Large intestine (tissue), 3 donors: Measurements from ENCODE around the gene SLC27A4. TPM values are rescaled to one million over a fixed set of nuclear protein-coding genes. Genes with fewer than 3 reads are reported as not detected.

Source experiments
- DNase-seq, 2 donors: peaks; one replicate each; pipeline versions ENCODE4 v3.0.0 to v3.0.0-alpha.2; 2013
- H3K27ac ChIP-seq: one replicate; pipeline ENCODE4 v1.5.1; 2013; ENCODE audit warnings: low read length
- H3K27me3 ChIP-seq: 2 replicates; pipeline ENCODE4 v1.6.1; 2013; ENCODE audit warnings: low read length; ENCODE audit not compliant: control insufficient read depth, insufficient read depth
- H3K36me3 ChIP-seq: 2 replicates; pipeline ENCODE4 v1.6.1; 2013; ENCODE audit warnings: low read length; ENCODE audit not compliant: control insufficient read depth, insufficient read depth
- H3K4me1 ChIP-seq: one replicate; pipeline ENCODE4 v1.6.1; 2013; ENCODE audit warnings: low read length; ENCODE audit not compliant: control insufficient read depth, insufficient read depth
- H3K4me3 ChIP-seq: one replicate; pipeline ENCODE4 v1.5.1; 2013; ENCODE audit warnings: low read length
- H3K9me3 ChIP-seq: one replicate; pipeline ENCODE4 v1.6.1; 2013; ENCODE audit warnings: mild to moderate bottlenecking, low read depth, low read length, moderate library complexity; ENCODE audit not compliant: control insufficient read depth
- WGBS: methylation state at CpG from one replicate; pipeline ENCODE4 v1.1.5; 2013; ENCODE audit warnings: low lambda C conversion rate; ENCODE audit not compliant: insufficient coverage; 5-methylcytosine and 5-hydroxymethylcytosine counted together
- polyA plus RNA-seq: library from polyadenylated mRNA; unstranded; fragments of 120-200 nt; gene quantifications from one replicate; pipeline ENCODE4 v1.2.1, GENCODE V29; 2013

The SLC27A4 gene
- polyA plus RNA-seq, 1 donor: 33.7 TPM

- H3K27me3 ChIP-seq: no peaks in the 10 kb centered on the region
- no peaks in the 10 kb centered on the region for H3K4me1 ChIP-seq
- no CpG with 5 or more reads among the region's 5 CpGs for WGBS
- no peak for DNase-seq
- no peak overlapping the region for H3K4me3 ChIP-seq
- no peak overlapping the region for H3K27ac ChIP-seq
- H3K36me3 ChIP-seq: peaks cover 14% of the 10 kb centered on the region
- H3K9me3 ChIP-seq: no peaks in the 10 kb centered on the region
Observed at GRCh38 chr9:128304971-128305288, 35.4 kb upstream of the SLC27A4 start.

- no CpG with 5 or more reads among the region's 16 CpGs for WGBS
- H3K4me3 ChIP-seq: no peak overlapping the region
- no peaks in the 10 kb centered on the region for H3K27me3 ChIP-seq
- no peaks in the 10 kb centered on the region for H3K4me1 ChIP-seq
- H3K27ac ChIP-seq: no peak overlapping the region
- H3K36me3 ChIP-seq: peaks cover 44% of the 10 kb centered on the region
- H3K9me3 ChIP-seq: no peaks in the 10 kb centered on the region
- DNase-seq: no peak
Observed at GRCh38 chr9:128309551-128309950, 30.8 kb upstream of the SLC27A4 start.

- WGBS: no CpG with 5 or more reads among the region's 10 CpGs
- Histone ChIP-seq H3K9me3 (no peaks in the 10 kb centered on the region), H3K27ac (no peak overlapping the region), H3K4me3 (no peak overlapping the region), H3K4me1 (no peaks in the 10 kb centered on the region), H3K36me3 (peaks cover 53% of the 10 kb centered on the region), H3K27me3 (no peaks in the 10 kb centered on the region)
- no peak for DNase-seq
Observed at GRCh38 chr9:128310461-128310860, 29.9 kb upstream of the SLC27A4 start.

GRCh38 chr9:128314697-128315096, 25.6 kb upstream of the SLC27A4 start:
- Histone ChIP-seq H3K27ac (no peak overlapping the region), H3K4me3 (no peak overlapping the region), H3K4me1 (no peaks in the 10 kb centered on the region), H3K27me3 (no peaks in the 10 kb centered on the region), H3K36me3 (peaks cover 67% of the 10 kb centered on the region), H3K9me3 (no peaks in the 10 kb centered on the region)
- DNase-seq: no peak
- WGBS: no CpG with 5 or more reads among the region's 4 CpGs

GRCh38 chr9:128316421-128316820, 23.9 kb upstream of the SLC27A4 start:
- Histone ChIP-seq H3K4me3 (no peak overlapping the region), H3K27me3 (no peaks in the 10 kb centered on the region), H3K9me3 (no peaks in the 10 kb centered on the region), H3K4me1 (peaks cover 3% of the 10 kb centered on the region), H3K36me3 (peaks cover 58% of the 10 kb centered on the region), H3K27ac (no peak overlapping the region)
- no peak for DNase-seq
- no CpG with 5 or more reads among the region's 9 CpGs for WGBS

GRCh38 chr9:128317629-128318028, 22.7 kb upstream of the SLC27A4 start:
- Histone ChIP-seq H3K27ac (no peak overlapping the region), H3K4me3 (no peak overlapping the region), H3K9me3 (no peaks in the 10 kb centered on the region), H3K27me3 (no peaks in the 10 kb centered on the region), H3K4me1 (peaks cover 5% of the 10 kb centered on the region), H3K36me3 (peaks cover 53% of the 10 kb centered on the region)
- WGBS: no CpG with 5 or more reads among the region's 2 CpGs
- DNase-seq: no peak

GRCh38 chr9:128321343-128321742, 19.0 kb upstream of the SLC27A4 start:
- peak overlapping the region; percentile 93 for H3K4me3 ChIP-seq
- no peaks in the 10 kb centered on the region for H3K27me3 ChIP-seq
- peaks cover 12% of the 10 kb centered on the region for H3K4me1 ChIP-seq
- no peak for DNase-seq
- no CpG with 5 or more reads among the region's 7 CpGs for WGBS
- peaks cover 44% of the 10 kb centered on the region for H3K36me3 ChIP-seq
- peaks cover 3% of the 10 kb centered on the region for H3K9me3 ChIP-seq
- H3K27ac ChIP-seq: no peak overlapping the region

- Histone ChIP-seq H3K27ac (peak overlapping the region; percentile 98), H3K36me3 (peaks cover 42% of the 10 kb centered on the region), H3K9me3 (peaks cover 3% of the 10 kb centered on the region), H3K27me3 (no peaks in the 10 kb centered on the region), H3K4me3 (peak overlapping the region; percentile 93), H3K4me1 (peaks cover 12% of the 10 kb centered on the region)
- WGBS: 0% methylated on average over 3 of the region's 21 CpGs
- DNase-seq: no peak
Observed at GRCh38 chr9:128321879-128322403, 18.4 kb upstream of the SLC27A4 start.

- no CpG with 5 or more reads among the region's 83 CpGs for WGBS
- Histone ChIP-seq H3K27me3 (no peaks in the 10 kb centered on the region), H3K27ac (peak within 1 kb of the TSS; percentile 98), H3K4me1 (peaks cover 12% of the 10 kb centered on the region), H3K4me3 (peak within 1 kb of the TSS; percentile 93), H3K36me3 (peaks cover 41% of the 10 kb centered on the region), H3K9me3 (peaks cover 3% of the 10 kb centered on the region)
- DNase-seq: peak; percentile 91 to 99
Observed at GRCh38 chr9:128322404-128323211, 17.7 kb upstream of the SLC27A4 start, which contains the start of the genes COQ4 and TRUB2. Gene COQ4, plus strand, starts transcription at chr9:128322839. Its CDS starts 20 bp downstream, at chr9:128322859. Gene TRUB2, minus strand, starts transcription at chr9:128322447. Its CDS starts 39 bp downstream, at chr9:128322408.

- H3K4me3 ChIP-seq: peak overlapping the region; percentile 93
- H3K27ac ChIP-seq: peak overlapping the region; percentile 98
- DNase-seq: no peak
- H3K27me3 ChIP-seq: no peaks in the 10 kb centered on the region
- H3K36me3 ChIP-seq: peaks cover 42% of the 10 kb centered on the region
- no CpG with 5 or more reads among the region's 16 CpGs for WGBS
- H3K4me1 ChIP-seq: peaks cover 18% of the 10 kb centered on the region
- peaks cover 3% of the 10 kb centered on the region for H3K9me3 ChIP-seq
Observed at GRCh38 chr9:128323212-128323730, 17.1 kb upstream of the SLC27A4 start.
